C4-2B (cell line): Measurements from ENCODE around the gene CD207.

Experiments used
- ZFX ChIP-seq: fragments of 450-650 bp; IDR thresholded peaks from 2 replicates; pipeline ENCODE4 v1.6.1; 2017
- TF ChIP-seq, protein P1 (sequence below): fragments of 450-650 bp; conservative IDR thresholded peaks from 2 replicates; pipeline ENCODE4 v1.5.1; 2017; ENCODE audit warnings: mild to moderate bottlenecking

DNA sequence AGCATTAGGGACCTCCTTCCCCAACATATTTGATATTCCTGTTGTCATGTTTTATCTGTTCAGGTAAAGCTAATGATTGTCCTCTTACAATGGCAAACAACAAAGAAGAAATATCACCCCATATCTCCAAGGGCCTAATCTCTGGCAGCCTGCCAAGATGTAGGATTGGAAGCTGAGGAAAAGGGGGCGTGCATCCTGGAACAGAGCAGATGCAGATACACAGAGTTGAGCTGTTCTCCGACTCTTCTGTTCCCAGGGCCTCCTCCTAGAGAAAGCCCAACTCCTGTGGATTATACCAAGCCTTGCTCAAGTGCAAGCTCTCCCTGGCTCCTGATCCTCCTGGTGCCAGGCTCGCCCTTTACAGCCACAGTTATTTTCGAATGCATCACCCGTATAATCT is 35.2 kb upstream of the CD207 start:
- TF ChIP-seq, protein P1, sequence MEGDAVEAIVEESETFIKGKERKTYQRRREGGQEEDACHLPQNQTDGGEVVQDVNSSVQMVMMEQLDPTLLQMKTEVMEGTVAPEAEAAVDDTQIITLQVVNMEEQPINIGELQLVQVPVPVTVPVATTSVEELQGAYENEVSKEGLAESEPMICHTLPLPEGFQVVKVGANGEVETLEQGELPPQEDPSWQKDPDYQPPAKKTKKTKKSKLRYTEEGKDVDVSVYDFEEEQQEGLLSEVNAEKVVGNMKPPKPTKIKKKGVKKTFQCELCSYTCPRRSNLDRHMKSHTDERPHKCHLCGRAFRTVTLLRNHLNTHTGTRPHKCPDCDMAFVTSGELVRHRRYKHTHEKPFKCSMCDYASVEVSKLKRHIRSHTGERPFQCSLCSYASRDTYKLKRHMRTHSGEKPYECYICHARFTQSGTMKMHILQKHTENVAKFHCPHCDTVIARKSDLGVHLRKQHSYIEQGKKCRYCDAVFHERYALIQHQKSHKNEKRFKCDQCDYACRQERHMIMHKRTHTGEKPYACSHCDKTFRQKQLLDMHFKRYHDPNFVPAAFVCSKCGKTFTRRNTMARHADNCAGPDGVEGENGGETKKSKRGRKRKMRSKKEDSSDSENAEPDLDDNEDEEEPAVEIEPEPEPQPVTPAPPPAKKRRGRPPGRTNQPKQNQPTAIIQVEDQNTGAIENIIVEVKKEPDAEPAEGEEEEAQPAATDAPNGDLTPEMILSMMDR = no peak
- TF ChIP-seq ZFX = no peak
